Measurements from ENCODE around the gene FAM50A.

FAM50A gene

DNA sequence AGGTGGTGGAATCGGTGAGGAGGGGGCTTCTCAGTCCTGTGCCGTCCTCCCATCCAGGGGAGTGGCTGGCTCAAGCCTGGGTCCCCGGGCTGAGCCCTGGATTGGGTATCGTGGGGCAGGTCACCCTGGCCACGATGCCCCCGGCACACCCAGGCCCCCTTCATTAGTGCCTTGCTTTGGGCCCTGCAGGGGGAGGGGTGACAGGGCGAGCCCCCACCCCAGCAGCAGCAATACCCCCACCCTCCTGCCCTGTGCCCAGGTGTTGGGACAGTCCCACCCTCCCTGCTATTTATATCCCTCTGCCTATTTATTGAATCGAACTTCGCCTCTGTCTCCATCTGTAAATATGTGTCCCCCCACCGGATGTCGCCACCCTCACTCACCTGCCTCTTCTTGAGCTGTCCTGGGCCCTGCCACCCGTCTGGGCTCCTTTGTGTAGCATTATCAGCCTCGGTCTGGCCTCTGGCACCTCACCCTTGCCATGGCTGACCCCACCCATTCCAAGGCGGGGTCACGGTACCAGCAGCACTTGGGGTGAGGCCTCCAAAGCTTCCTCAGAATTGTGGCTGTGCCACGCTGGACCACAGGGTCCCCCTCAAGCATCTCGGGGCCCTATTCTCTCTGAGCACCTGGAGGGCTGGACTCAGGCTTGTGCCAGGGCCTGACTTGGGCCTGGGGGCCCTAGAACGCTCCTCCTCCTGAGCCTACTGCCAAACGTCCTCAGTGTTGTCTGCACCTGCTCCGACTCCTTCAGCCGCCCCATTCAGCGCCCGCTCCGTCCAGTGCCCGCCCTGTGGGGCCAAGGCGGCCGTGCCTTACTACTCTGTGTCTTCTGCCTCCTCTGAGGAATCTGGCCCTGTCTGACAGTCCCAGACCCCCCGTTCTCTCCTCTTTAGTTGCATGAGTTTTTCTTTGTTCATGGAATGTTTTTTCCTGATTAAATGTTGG, 29.0 kb downstream of the FAM50A start:
- DNase-seq (ENCODE audit: low read depth): no peak
- TF ChIP-seq, protein P1, sequence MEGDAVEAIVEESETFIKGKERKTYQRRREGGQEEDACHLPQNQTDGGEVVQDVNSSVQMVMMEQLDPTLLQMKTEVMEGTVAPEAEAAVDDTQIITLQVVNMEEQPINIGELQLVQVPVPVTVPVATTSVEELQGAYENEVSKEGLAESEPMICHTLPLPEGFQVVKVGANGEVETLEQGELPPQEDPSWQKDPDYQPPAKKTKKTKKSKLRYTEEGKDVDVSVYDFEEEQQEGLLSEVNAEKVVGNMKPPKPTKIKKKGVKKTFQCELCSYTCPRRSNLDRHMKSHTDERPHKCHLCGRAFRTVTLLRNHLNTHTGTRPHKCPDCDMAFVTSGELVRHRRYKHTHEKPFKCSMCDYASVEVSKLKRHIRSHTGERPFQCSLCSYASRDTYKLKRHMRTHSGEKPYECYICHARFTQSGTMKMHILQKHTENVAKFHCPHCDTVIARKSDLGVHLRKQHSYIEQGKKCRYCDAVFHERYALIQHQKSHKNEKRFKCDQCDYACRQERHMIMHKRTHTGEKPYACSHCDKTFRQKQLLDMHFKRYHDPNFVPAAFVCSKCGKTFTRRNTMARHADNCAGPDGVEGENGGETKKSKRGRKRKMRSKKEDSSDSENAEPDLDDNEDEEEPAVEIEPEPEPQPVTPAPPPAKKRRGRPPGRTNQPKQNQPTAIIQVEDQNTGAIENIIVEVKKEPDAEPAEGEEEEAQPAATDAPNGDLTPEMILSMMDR (conservative IDR thresholded peaks at IDR 0.05; ENCODE audit: low read length): no peak
- H3K4me3 ChIP-seq (ENCODE audit: low read length): no peak overlapping the region

DNA sequence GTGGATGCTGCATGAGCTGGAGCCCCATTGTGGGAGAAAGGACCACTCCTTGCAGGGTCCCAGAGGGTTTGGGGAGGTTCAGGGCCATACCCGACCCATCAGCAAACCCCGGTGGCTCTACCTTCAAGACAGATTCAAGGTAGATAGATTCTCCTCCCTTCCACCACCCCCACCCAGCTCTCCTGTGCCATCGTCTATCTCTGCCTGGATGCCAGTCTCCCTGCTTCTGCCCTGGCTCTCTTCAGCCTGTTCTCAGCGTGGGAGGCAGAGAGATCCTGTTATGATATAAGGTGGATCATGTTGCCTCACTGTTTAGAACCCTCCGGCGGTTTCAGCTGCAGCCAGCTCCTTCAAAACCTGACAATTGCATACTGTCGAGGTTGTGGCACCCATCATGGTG, 29.7 kb downstream of the FAM50A start:
- TF ChIP-seq, protein P1 (conservative IDR thresholded peaks at IDR 0.05; ENCODE audit: low read length): no peak

DNA sequence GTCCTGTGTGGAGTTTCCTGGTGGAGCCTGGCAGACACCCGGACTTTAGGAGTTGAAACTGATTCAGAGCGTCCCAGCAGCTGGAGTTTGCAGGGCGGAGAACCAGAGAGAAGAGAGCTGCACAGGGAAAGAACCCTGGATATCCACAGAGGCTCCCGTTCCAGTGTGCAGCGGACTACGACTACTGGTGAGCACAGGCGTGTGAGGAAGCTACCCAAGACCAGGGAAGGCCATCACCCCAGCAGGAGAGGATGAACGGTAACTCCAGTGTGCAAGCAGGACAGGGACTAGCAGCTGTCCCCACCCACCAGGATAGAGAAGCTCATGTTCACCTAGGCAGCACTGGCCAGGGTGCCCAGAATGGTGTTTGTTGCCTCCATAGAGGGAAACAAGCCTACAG, 32.9 kb downstream of the FAM50A start:
- no peak for DNase-seq (ENCODE audit: low read depth)
- no peak overlapping the region for H3K4me3 ChIP-seq (ENCODE audit: low read length)
- TF ChIP-seq, protein P1 (conservative IDR thresholded peaks at IDR 0.05; ENCODE audit: low read length): no peak

More for the DNA sequence above, 29.7 kb downstream of the FAM50A start:
- no peak overlapping the region for H3K4me3 ChIP-seq (ENCODE audit: low read length)
- DNase-seq (ENCODE audit: low read depth): no peak

DNA sequence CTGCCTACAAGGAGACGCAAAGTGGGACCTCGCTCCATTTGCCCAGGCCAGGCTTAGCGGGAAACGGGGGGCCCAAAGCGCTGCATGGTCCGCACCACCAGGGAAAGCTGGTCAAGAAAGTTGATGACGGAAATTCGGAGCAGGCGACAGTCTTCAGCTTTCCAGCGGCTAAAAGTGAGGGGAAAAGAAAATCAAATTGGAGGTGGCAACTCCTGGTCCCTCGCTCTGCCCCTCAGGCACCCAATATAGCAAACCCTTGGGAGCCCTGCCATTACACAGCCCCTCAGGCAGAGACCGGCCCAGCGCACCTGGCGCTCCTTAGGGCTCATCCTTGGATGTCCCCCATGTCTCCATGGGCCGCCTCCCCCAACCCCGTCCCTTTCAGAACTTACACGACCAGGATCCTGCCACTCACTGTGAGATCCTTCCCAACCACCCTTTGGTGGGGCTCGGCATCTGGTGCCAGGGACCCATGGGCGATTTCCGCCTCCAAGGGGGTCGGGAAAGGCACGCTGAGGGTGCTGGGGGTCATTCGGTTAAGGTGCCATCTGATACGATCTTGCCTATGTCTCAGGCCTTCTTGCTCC, 34.0 kb downstream of the FAM50A start:
- TF ChIP-seq, protein P1 (conservative IDR thresholded peaks at IDR 0.05; ENCODE audit: low read length): no peak
- H3K4me3 ChIP-seq (ENCODE audit: low read length): peak overlapping the region; percentile 64
- DNase-seq (ENCODE audit: low read depth): no peak

DNA sequence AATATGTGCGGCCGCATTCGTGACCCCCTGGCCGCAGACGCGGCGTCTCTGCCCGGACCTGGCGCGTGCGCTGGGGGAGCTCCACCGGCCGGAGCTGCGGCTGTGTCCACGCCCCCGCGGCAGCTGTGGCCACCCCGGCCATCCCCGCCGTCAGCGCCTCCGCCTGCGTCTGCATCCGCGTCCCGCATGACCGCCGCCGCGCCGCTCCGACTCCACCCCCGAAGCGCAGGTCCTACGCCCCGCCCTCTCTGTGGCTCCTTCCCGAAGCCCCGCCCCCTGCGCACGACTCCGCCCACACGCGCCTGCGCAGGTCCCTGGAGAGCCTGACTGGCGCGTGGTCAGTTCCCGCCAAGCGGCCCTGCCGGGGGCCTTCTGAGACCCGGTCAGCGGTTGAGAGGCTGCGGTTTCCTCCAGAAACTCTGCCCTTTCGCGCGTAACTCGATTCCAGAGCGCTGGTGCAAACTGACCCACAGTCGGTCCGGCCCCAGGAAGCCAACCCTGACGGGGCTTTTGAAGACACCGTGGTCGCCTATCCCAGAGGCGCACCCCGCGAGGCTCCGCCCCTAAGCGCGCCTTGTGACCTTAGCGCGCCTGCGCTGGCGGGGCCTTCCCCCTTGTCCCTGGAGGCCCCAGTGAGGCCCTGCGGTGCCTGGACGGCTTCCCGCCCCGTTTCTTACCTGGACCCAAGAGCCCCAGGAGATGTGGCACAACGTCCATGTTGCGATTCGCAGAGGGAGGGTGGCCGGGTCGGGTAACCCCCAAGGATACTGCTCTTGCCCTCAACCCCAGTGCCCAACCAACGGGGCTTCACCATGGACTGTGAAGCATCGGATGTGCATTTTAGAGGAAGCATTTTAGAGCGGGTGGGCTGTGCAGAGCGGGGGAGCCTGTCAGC, 35.0 kb downstream of the FAM50A start, which contains the start of gene LAGE3:
Gene LAGE3 (minus strand): TSS at position 554 of the 895 bp plus-strand sequence. CDS start 366 bp downstream, at position 188.
- DNase-seq (ENCODE audit: low read depth): peak; percentile 87
- peak within 1 kb of the TSS; percentile 64 for H3K4me3 ChIP-seq (ENCODE audit: low read length)
- TF ChIP-seq, protein P1 (conservative IDR thresholded peaks at IDR 0.05; ENCODE audit: low read length): no peak

DNA sequence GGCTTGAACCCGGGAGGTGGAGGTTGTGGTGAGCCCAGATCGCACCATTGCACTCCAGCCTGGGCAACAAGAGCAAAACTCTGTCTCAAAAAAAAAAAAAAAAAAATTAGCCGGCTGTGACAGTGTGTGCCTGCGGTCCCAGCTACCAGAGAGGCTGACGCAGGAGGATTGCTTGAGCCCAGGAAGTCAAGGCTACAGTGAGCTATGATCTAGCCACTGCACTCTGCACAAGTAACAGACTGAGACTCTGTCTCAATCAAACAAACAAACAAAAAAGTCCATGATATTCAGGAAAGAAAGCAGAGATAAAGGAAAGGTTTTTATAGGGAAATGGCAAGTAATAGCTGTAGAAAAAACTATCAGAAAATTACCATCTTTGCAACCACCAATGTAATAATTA, 37.3 kb downstream of the FAM50A start:
- H3K4me3 ChIP-seq (ENCODE audit: low read length): no peak overlapping the region
- no peak for DNase-seq (ENCODE audit: low read depth)
- TF ChIP-seq, protein P1 (conservative IDR thresholded peaks at IDR 0.05; ENCODE audit: low read length): no peak

Data from AG10803 (cell line).